CD4-positive, alpha-beta T cell treated with Interleukin-17A for 1 hour (primary cell): ENCODE results near the gene KRT25.

ENCODE experiments used
- DNase-seq: peaks from one replicate; pipeline ENCODE4 v3.0.0-alpha.2; 2020

KRT25 gene, protein sequence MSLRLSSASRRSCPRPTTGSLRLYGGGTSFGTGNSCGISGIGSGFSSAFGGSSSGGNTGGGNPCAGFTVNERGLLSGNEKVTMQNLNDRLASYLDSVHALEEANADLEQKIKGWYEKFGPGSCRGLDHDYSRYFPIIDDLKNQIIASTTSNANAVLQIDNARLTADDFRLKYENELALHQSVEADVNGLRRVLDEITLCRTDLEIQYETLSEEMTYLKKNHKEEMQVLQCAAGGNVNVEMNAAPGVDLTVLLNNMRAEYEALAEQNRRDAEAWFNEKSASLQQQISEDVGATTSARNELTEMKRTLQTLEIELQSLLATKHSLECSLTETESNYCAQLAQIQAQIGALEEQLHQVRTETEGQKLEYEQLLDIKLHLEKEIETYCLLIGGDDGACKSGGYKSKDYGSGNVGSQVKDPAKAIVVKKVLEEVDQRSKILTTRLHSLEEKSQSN

DNA sequence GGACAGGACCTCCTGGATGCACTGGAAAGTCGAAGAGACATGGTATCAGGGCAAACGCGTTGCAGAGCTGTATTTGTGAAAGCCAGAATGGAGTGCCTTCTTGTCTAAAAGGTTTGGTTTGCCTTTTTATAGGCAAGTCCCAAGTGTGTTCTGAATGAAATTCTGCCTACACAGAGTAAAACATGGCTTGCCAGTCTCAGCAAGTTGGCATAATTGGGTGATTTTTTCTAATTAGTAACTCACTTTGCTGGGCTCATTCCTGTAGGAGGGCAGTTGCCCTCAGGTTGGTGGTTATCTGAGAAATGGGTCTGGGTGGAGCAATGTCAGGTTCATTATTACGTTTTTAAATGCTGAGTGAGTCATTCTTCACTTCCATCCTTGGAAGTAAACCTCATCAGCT is at the start of gene KRT25:
Gene KRT25, minus strand, starts transcription at position 101 of the 400 bp plus-strand sequence. Its CDS starts 60 bp downstream, at position 41.
- no peak for DNase-seq

DNA sequence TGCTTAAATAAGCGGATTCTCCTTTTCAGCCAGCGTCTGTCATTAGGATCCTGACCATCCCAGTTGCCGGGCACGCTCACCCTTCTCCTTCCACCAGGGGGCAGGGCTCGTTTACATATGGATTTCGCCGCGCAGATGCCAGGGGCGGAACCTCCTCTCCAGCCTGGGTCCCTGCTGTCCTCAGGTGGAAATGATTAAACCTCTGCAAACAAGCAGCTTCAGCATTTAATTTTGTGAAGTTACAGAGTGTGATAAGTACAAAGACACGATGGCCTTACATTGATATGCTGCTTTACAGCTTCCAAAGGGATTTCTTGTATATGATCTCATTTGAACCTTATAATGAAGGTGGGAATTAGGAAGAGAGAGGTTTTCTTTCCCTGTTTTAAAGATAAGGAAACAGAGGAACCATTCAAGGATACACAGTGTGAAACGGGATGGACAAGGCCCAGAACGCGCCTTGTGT is 48.5 kb upstream of the KRT25 start:
- peak; percentile 77 for DNase-seq

DNA sequence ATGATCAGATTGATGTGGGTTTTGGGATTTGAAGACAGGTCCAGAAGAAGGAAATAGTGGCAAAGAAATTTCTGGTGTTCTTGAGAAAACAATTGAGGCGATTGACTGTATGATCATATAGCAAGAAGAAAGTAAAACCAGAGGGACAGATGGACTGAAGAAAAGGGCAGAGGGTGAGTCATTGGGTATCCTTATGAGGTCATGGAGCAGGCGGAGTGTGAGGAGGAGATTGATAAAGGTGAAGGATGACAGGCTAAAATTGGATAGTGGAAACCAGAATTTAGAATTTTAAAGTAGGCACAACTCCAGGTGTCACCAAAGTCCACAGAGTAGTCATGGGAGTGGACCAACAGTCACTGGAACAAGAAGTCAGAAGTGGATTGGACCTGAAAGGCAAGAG is 46.0 kb upstream of the KRT25 start:
- no peak for DNase-seq

DNA sequence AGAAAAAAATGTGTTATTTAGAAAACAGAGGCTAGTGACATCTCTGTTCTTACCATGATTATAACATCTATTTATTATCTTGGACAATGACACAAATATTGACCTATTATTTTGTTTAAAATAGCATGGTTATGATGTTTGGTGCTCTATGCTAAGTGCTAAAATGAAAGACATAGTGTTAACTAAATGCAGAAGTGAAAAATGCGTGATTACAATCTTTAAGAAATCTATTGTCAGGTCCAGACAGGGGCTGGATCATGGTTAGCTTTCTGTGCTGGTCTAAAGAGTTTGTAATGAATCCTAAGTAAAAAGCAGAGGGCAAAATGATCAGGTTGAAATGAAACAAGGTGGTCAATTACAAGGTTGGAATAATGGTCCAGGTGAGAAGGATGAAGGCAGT is 45.2 kb upstream of the KRT25 start:
- no peak for DNase-seq

DNA sequence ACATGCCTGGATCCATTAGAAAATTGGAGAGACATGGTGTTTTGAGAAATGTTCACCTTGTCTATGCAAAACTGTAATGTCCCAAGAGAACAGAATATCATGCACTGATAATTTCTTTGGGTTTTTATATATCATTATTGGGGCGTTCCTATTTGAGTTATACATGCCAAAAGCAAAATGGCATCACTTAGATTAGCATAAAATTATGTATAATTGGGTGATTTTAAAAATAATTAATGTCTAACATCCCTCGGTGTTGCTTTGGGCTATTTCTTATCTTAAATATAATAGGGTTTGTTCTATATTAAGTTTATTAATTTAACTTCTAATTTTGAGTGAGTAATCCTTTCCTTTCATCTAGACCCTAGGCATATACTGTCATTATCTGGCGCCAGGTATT is 44.7 kb upstream of the KRT25 start, which contains the start of gene KRT28:
Gene KRT28, minus strand, starts transcription at position 101 of the 400 bp plus-strand sequence. Its CDS starts 66 bp downstream, at position 35.
- no peak for DNase-seq

DNA sequence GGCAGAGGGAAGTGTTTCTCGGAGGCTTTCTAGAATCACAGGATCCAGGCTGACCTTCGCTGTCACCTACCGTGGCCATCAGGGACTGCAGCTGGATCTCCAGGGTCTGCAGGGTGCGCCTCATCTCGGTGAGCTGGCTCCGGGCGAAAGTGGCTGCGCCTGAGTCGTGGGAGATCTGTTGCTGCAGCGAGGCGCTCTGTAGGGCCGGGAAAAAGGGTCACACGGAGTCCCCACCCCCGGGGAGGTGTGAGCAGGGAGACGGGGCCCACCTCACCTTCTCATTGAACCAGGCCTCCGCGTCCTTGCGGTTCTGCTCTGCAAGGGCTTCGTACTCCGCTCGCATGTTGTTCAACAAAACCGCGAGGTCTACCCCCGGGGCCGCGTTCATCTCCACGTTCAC is 41.7 kb upstream of the KRT25 start:
- DNase-seq, result no peak

DNA sequence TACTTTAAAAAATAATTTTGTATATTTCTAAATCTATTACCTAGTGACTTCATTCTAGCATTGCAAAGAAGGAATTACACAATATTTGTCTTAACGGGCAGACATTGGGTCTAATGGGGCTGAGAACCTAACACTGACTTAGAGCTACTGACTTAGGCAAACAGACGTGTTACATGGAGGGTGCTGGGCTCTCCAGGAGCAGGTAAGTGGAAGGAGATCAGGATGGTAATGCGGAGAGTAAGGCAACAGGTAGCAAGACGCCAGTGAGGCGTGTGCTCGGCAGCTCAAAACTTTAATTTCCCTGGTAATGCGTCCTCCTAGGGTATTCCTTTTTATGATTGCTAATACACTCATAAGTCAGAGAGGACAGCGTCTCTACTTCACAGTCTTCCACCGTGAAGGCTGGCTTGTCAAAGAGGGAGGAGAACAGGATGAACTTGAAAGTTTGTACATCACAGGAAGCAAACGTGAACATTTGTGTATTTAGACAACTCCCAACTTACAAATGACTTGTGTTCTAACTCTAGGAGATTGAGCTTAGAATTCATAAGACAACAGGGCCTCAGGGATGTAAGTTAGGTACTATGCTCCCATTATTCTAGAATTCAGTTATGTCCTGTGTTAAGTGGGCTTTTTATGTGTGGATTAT is 40.0 kb upstream of the KRT25 start:
- no peak for DNase-seq

DNA sequence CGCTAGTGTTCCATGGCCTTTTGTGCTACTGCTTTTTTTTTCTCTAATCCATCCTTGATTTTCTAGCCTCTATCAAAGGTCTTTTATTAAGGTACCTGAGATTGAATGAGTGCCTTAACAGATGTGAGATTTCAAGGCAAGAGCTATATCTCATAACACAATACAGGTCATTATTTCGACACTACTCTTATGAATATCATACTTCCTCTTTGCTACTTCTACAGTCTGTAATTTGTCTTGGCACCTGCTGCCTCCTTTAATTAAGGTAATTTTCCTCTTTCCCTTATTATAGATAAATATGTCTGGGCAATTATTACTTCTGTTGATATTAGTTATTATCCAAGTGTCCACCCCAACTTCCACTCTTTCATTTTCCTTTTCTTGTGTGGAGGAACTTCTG is 39.3 kb upstream of the KRT25 start:
- DNase-seq, result no peak

DNA sequence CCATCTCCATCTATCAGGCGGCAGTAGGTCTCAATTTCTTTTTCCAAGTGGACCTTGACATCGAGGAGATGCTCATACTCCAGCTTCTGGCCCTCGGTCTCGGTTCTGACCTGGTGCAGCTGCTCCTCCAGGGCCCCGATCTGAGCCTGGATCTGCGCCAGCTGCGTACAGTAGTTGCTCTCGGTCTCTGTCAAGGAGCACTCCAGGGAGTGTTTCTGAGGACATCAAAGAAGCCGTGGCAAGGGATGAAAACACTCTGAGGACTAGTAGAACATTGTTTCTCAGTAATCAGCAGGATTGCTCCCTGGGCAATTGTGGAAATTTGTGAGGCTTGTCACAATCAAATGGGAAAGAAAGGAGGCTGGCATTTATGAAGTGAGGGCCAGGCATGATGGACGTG is 38.7 kb upstream of the KRT25 start:
- DNase-seq, result no peak

DNA sequence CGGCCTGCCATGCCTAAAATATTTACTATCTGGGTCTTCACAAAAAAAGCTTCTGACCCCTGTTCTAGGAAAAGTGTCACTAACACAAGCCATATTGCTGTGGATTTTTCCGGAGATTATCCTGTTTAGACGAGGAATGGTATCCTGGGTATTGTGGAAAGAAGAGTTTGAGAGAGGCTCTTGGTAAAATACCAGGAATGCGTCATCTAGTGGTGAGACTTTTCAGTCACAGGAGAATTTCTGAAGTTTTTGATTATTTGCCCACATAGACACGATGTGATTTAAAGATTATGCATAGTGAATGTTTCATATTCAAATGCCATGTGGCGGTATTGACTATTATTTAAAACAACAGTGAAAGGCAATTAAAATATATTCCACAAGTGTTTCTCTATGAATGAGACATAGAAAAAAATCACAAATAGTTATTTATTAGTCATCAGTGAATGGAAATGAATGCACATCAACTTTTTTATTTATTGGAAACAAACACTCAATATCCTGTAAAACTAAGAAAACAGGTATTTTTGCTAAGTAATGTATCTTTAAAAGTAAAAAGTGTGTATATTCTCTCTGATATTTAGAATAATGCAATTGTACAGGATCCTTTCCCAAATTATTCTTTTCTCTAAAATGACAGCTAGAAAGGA is 36.8 kb upstream of the KRT25 start:
- DNase-seq, result peak; percentile 5

DNA sequence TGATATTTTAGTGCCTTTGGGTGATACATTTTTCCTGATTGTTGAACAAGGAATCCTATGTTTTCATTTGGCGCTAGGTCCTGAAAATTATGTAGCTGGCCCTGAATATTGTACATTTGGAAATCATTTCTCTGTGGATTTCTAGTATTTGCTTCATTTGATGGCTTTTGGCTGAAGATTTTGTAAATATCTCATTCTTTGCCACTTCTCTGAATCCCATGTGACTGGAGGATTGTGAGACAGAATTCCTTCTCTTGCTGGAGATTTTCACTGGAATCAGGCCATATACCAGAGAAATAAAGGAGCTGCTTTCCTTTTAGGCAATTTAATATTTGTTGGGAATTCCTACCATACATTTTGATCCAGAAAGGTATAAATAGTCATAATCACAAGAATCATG is 36.0 kb upstream of the KRT25 start:
- no peak for DNase-seq

DNA sequence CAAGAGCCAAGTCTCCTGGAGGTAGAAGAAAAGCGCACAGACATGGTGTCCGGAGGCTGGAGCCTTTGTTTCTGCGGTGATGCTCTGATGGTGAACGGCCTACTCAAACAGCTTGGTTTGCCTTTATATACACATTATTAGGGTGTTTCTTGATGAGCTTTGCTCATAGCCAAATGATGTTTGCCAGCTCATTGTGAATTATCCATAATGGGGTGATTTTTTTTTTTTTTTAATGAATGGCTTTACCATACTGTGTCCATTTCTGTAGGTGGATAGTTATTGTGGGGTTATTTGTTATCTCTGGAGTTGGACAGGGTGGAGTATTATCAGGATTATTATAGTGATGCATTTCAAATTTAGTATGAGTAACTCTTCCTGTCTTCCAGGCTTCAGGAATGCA is 27.3 kb upstream of the KRT25 start, which contains the start of gene KRT27:
Gene KRT27, minus strand, starts transcription at position 101 of the 400 bp plus-strand sequence. Its CDS starts 57 bp downstream, at position 44.
- DNase-seq, result no peak

DNA sequence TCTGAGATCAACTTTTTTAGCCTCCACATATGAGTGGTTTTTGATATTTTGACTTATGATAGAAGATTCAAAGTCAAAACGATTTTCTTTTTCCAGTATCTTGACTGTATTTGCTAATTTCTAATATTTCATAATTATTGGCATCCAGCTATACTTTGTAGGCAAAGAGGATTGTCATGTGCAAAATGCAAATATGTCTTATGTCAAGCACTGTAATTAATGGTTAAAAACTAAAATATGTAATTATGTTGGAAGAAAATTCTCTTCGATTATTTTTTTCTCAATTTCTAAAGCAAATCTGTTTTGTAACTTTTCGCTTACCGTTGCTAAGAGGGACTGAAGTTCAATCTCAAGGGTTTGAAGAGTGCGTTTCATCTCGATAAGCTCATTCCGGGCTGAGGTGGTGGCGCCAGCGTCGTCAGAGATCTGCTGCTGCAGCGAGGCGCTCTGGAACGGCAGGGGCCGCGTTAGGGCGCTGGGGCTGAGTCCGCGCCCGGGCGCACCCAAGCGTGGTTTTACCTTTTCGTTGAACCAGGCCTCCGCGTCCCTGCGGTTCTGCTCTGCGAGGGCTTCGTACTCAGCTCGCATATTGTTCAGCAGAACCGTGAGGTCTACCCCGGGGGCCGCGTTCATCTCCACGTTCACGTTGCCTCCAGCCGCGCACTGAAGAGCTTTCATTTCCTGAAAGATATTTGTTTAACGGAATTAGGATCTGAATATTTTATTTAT is 24.2 kb upstream of the KRT25 start:
- no peak for DNase-seq

DNA sequence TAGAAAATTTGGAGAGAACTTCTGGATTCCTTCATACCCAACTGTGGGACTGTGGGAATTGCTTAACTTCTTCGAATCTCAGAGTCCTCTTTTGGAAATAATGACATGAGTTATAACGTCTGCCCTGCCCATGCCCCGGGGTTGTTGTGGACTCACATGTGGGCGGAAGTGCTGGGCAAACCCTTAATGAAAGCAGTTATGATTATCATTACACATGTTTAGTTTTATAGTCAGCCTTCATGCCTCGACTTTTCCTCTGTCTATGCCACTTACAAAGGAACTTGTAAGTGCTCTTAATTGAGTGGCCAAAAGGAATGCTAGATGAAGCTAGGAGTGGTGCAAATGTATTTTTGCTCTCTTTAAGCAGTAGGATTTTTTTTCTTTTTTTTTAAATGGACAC is 23.3 kb upstream of the KRT25 start:
- no peak for DNase-seq

DNA sequence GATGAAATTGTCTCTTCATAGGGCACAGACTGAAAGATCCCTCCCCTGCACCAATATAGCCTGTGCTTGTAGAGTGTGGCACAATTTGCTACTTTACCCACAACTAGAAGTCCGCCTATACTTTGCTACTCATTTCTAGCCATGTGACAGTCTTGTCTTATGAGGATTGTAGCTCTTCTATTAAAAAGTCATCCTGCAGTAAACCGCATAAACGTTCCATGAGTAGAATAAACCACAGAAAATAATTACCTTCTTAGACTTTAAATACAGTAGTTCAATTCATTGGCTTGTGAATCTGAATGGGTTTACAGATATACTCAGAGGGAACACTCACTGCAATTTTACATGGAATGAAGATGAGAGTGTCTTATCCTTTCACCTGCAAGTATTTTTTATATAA is 22.8 kb upstream of the KRT25 start:
- DNase-seq, result no peak

DNA sequence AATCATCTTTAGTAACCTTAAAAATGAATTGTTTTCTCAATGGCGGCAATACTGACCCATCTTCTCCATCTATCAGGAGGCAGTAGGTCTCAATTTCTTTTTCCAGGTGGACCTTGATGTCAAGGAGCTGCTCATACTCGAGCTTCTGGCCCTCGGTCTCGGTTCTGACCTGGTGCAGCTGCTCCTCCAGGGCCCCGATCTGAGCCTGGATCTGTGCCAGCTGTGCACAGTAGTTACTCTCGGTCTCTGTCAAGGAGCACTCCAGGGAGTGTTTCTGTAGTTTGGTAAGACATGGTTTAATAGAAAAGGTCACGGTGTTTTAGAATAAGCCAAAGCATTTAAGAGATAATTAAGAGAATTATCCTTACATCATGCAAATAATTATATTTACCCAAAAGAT is 22.3 kb upstream of the KRT25 start:
- no peak for DNase-seq

DNA sequence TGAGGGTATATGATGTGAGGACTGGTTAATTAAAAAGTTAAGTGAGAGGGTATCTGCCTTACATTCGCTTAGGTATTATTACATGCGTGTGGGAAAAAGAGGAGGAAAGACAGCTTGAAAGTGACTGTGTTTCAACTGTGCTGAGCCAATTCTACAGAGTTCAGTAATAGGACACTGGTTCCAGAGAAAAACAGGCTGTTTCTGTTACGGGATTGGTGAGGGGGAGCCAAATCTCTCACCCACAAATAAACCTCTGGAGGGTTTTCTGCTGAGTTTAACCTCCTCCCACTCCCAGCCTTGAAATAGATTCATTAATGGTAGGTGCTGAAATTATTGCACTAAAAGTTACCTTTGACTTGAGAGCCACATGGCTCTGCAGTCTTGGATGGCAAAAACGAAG is 20.8 kb upstream of the KRT25 start:
- no peak for DNase-seq

DNA sequence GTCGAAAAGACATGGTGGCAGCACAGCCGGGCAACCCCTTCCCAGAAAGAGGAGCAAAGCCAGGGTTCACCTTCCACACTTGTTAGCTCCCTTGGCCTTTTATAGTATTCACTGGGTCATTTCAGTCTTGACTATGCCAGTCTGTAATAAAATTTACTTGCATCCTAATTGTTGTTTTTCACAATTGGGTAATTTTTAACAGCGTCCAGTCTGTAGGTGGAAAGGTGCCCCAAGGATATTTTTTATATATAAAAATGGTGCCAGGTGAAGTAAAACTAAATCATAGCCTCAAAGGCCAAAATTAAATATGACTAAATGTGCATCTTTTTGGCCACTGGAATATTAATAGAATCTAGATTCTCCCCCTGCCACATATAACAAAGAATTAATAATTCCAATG is 17.0 kb upstream of the KRT25 start, which contains the start of gene KRT26:
Gene KRT26, minus strand, starts transcription at position 101 of the 400 bp plus-strand sequence. Its CDS starts 88 bp downstream, at position 13.
- no peak for DNase-seq

DNA sequence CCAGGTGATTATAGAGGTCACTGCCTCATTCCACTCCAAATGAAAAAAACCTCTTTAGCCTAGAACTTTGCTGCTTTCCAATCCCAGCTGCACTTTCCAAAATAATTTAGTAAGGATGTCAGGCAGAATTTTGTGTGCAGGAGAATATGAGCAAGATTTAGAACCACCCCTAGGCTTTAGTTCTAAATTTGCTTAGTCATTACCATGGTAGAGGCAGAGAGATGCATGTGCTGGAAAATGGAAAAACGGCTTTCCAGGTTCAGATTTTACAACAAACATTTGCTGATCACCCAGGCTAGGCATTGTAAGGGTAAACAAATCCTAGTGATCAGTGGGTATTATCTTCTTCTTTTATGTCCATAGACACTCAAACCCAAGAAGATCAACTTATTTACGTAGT is 10.5 kb upstream of the KRT25 start:
- DNase-seq, result no peak

DNA sequence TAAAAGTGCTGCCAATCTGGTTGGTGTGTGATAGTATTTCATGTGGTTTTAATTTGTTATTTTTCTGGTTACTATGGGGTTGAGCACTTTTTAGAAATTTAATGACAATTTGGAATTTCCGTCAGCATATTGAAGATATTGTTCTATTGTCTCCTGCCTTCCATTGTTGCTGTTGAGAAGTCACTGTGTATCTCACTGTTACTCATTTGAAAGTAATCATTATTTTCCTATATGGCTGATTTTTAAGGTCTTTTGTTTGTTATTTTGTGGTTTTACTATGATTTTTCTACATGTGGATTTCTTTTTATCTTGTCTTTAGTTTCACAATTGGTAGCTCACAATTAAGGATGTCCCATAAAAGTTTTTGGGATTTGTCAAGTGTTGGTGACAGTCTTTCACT is 8.6 kb upstream of the KRT25 start:
- no peak for DNase-seq

DNA sequence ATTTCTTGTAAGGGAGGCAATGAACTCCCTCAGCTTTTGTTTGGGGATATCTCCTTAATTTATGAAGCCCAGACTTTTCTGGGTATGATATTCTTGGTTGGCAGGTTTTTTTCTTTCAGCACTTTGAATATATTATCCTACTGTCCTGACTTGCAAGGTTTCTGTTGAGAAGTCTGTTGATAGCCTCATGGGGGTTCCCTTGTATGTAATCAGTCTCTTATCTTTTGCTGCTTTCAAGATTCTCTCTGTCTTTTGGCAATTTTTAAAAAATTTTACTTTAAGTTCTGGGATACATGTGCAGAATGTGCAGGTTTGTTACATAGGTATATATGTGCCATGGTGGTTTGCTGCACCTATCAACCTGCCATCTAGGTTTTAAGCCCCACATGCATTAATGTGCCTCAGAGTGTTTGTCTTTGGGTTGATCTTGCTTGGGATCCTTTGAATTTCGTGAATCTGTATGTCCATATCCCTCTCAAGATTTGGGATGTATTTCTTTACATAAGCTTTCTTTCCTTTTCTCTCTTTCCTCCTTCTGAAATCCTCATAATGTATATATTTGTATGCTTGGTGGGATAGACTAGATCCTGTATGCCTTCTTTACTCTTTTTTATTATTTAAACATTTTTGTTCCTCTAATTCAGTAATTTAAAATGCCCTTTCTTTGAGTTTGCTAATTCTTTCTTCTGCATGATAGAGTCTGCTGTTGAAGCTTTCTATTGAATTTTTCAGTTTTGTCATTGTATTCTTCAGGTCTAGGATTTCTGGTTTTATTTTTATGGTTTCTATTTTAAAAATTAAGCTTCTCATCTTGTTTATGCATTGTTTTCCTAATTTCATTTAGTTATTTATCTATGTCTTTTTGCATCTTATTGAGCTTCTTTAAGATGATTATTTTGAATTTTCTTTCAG is 5.2 kb upstream of the KRT25 start:
- no peak for DNase-seq

DNA sequence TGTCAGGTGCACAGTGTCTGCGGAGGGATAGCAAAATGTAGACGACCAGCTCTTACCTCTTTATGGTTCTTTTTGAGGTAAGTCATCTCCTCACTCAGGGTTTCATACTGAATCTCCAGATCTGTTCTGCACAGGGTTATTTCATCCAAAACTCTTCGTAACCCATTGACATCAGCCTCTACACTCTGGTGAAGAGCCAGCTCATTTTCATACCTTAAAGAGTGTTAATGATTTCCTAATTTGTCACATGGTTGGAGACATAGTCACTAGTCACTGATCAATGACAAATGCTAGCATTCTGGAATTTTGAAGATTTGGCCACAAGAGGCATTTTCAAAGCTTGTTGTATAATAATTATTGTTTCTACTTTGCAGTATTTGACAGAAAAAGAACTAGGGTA is 1.3 kb downstream of the KRT25 start:
- DNase-seq, result no peak
